Fibroblast of the aortic adventitia (primary cell): Measurements from ENCODE around the gene CLK2. TPM values are rescaled to one million over a fixed set of nuclear protein-coding genes. Genes with fewer than 3 reads are reported as not detected.
"Not testable (repeated sequence)": the region's sequence is repeated elsewhere in the genome, so short reads cannot be mapped to it uniquely, and the experiment has no call there.

Experiments
- DNase-seq: peaks from one replicate; pipeline ENCODE4 v3.0.0-alpha.2; 2010; ENCODE audit warnings: low read depth
- H3K4me3 ChIP-seq: 2 replicates; pipeline ENCODE4 v1.5.1; 2011; ENCODE audit warnings: low read depth, mild to moderate bottlenecking, control low read depth, low read length, moderate library complexity
- CTCF ChIP-seq: IDR thresholded peaks from 2 replicates; pipeline ENCODE4 v1.5.1; 2011; ENCODE audit warnings: mild to moderate bottlenecking, low read length, control low read depth, inconsistent platforms; ENCODE audit not compliant: insufficient read depth
- total RNA-seq: library from RNA; depleted of rRNA; stranded (reverse); fragments of >200 nt; gene quantifications from 2 replicates; pipeline ENCODE4 v1.2.3, GENCODE V29; 2012; ENCODE audit warnings: low replicate concordance

The CLK2 gene
- total RNA-seq, 1 donor: 29.7 TPM

- no peak for TF ChIP-seq CTCF
- H3K4me3 ChIP-seq: peak overlapping the region; percentile 90
- DNase-seq: peak; percentile 99
These were observed 45.8 kb downstream of the CLK2 start for GRCh38 chr1:155227261-155228095.

DNA sequence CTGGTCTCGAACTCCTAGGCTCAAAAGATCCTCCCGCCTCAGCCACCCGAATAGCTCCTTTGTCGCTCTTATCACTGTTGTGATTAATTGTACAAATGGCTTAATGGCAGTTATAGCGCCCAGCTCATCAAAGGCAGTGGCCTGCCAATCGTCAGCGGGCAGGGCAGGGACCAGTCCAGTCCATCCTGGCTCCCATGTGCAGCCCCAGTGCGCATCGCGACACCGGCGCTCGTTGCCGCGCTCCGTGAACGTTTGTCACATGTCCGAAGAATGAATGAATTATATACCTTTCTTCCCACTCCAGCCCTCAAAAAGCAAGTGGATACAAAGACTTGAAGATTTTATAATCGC is 46.4 kb downstream of the CLK2 start:
- TF ChIP-seq CTCF: no peak
- peak overlapping the region; percentile 90 for H3K4me3 ChIP-seq
- no peak for DNase-seq

GRCh38 chr1:155226188-155226909 is 47.0 kb downstream of the CLK2 start:
- TF ChIP-seq CTCF: peak; percentile 63
- peak; percentile 83 for DNase-seq
- H3K4me3 ChIP-seq: peak overlapping the region; percentile 90

DNA sequence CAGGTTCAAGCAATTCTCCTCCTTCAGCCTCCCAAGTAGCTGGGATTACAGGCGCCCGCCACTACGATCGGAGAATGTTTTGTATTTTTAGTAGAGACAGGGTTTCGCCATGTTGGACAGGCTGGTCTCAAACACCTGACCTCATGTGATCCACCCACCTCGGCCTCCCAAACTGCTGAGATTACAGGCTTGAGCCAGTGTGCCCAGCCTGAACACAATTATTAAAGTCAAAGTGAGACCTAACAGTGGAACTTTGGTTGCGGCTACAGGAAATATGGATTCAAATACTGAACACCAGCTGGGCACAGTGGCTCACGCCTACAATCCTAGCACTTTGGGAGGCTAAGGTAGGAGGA is 47.9 kb downstream of the CLK2 start:
- not testable (repeated sequence) for H3K4me3 ChIP-seq

GRCh38 chr1:155223047-155223446 is 50.3 kb downstream of the CLK2 start:
- no peak overlapping the region for H3K4me3 ChIP-seq

More for the DNA sequence above, 47.9 kb downstream of the CLK2 start:
- not testable (repeated sequence) for DNase-seq

GRCh38 chr1:155220211-155220965 is 52.9 kb downstream of the CLK2 start:
- not testable (repeated sequence) for DNase-seq, H3K4me3 ChIP-seq

More at GRCh38 chr1:155223047-155223446, 50.3 kb downstream of the CLK2 start:
- no peak for DNase-seq
- no peak for TF ChIP-seq CTCF

- DNase-seq: peak; percentile 27
- H3K4me3 ChIP-seq: no peak overlapping the region
- no peak for TF ChIP-seq CTCF
These were observed 53.7 kb downstream of the CLK2 start for GRCh38 chr1:155219592-155220031.
